Putamen (tissue), 1 donor: Measurements from ENCODE around the gene ACTA1.
"Not testable (repeated sequence)": the region's sequence is repeated elsewhere in the genome, so short reads cannot be mapped to it uniquely, and the experiment has no call there.

Source experiments
- DNase-seq: peaks from one replicate; pipeline ENCODE4 v3.0.0-alpha.2; 2016; ENCODE audit warnings: low spot score

The ACTA1 gene

DNA sequence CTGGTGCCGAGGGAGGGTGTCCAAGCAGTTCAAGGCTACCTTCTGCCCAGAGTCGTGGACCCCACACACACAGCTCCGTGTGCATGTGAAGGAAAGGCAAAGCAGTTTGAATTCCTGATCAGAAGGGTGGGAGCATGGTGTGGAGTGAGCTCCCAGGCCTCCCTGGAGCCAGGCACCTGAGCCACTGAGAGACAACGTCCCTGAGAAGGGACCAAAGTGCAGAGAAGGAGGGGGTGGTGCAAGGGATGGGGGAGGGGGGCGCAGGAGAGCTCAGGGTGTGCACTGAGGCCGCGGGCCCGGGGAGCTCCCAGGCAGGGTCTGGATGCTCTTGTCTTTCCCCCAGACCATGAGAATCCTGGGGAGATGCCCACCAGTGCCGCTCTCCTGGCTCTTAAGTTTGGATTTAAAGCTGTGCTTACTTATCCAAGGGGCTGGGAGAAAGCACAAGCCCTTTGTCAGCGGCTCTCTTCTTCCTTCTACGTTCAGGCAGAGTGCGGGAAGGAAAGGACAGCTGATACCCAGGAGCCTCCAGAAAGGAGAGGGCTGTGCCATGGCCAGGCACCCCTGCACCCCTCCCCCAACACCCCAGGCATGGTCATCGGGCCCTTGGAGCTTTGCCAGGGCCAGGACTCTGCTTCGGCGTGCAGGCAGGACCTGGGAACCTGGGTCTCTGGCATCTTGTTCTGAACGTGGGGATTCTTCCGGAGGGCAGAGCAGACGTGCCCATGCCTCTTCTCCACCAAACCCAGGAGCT, 24.1 kb downstream of the ACTA1 start:
- DNase-seq, result no peak

- no peak for DNase-seq
Observed at GRCh38 chr1:229408458-229409037, 25.3 kb downstream of the ACTA1 start.

GRCh38 chr1:229407206-229408026, 26.5 kb downstream of the ACTA1 start:
- DNase-seq, result peak; percentile 36

DNA sequence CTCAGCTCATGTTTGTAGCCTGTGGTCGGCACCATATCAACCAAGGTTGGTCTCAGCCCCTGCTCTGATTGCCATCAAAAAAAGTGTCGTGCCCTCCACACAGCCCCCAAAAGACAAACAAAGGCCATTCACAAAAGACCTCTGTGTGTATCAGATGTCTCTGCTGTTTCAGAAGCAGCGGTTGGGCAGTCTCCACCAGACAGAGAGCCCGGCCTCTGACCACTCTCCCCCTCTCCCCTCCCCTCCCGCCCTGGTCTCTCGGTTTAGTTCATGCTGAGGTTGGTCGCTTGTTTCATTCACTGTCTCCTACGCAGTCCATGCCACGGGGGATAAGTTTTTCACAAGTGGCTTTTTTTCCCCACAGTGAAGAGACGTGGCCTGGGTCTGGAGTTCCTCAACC, 27.1 kb downstream of the ACTA1 start:
- no peak for DNase-seq

DNA sequence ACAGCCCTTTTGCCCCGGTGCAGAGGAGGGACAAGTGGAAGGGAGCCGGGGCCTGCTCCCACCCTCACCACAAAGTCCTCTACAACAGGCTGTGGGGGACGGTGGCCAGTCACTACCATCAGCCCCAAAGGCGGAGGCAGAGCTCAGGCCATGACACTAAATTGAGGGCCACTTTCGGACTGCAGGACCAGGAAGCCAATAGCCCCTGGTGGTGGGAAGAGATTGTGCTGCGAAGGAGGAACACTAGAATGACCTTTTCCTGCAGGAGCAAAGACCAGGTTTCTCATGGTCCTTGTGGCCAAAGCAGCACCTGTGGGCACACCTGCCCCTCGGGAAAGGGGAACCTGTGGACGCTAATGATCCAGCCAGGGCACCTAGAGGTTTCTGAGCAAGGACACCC, 30.3 kb downstream of the ACTA1 start:
- DNase-seq, result no peak

DNA sequence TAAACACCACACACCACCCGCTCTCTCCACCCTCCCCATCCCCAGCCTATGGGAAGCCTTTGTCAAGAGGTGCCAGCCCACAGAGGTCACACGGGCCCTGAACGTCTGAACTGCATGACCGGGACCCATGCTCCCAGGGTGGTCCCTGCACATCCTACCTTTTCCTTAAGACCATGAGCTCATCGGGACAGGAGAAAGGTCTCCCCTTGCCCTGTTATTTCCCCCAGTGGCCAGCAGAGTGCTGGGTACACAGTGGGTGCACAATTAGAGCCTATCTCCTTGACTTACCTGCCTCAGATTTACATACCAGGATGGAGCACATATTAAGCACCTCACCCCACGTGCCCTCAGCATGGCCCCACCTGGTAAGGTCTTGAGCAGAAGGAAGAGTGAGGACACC, 30.9 kb downstream of the ACTA1 start:
- no peak for DNase-seq

DNA sequence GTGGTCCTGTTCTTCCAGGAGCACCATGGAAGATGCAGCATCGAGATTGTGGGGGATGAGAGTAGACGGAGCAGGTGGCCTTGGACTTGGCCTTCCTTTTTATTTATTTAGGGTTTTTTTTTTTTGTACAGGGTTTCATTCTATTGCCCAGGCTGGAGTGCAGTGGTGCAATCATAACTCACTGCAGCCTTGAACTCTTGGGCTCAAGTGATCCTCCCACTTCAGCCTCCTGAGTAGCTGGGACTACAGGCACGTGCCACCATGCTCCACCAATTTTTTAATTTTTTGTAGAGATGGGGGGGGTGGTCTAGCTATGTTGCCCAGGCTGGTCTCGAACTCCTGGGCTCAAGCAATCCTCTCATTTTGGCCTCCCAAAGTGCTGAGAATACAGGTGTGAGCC, 31.6 kb downstream of the ACTA1 start:
- not testable (repeated sequence) for DNase-seq

DNA sequence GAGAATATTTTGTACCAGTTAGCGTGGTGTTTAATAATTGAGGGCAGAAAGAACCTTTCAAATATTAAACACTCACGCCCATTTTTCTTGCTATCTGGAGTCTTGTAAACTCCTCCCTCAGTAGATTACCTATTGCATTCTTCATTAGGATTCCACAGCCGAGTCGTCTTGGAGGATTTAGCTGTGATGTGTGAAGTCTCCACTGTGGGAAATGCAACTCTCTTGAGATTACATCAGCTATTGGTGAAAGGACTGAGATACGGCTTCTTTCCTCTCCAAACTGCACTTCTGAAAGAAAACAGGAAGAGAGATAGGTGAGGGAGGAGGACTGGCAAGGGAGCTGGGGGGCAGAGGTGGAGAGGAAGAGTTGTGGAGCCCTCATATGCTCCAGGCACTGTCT, 36.1 kb downstream of the ACTA1 start:
- DNase-seq, result no peak

- DNase-seq, result no peak
Observed at GRCh38 chr1:229396585-229397206, 37.2 kb downstream of the ACTA1 start.

DNA sequence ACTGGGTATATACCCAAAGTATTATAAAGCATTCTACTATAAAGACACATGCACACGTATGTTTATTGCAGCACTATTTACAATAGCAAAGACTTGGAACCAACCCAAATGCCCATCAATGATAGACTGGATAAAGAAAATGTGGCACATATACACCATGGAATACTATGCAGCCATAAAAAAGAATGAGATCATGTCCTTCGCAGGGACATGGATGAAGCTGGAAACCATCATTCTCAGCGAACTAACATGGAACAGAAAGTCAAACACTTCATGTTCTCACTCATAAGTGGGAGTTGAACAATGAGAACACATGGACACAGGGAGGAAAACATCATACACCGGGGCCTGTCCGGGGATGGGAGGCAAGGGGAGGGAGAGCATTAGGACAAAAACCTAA, 39.4 kb downstream of the ACTA1 start:
- not testable (repeated sequence) for DNase-seq

DNA sequence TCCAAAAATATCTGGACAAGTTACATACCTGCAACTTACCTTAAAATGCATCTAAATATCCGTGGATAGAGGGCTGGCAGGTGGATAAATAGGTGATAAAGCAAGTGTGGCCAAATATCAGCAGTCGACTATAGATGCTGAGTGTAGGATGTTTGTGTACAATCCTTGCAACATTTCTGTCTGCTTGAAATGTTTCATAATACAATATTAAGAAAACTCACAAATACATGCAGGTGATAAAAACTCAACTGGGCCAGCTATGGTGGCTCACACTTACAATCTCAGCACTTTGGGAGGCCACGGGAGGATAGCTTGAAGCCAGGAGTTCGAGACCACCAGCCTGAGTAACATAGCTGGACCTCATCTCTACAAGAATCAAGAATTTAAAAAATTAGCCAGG, 41.0 kb downstream of the ACTA1 start:
- no peak for DNase-seq

DNA sequence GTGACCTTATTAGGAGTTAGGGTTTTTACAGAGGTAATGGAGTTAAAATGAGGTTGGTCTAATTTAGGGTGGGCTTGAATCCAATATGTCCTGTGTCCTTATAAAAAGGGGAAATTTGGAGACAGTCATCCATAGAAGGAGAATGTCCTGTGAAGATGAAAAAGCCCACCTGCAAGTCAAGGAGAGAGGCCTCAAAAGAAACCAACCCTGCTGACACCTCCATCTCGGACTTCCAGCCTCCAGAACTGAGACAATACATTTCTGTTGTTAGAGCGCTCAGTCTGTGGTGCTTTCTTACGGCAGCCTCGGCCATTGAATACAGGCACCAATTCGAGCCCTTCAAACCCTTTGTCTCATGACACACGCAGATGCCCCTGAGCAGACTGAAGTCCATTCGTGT, 43.8 kb downstream of the ACTA1 start:
- no peak for DNase-seq

DNA sequence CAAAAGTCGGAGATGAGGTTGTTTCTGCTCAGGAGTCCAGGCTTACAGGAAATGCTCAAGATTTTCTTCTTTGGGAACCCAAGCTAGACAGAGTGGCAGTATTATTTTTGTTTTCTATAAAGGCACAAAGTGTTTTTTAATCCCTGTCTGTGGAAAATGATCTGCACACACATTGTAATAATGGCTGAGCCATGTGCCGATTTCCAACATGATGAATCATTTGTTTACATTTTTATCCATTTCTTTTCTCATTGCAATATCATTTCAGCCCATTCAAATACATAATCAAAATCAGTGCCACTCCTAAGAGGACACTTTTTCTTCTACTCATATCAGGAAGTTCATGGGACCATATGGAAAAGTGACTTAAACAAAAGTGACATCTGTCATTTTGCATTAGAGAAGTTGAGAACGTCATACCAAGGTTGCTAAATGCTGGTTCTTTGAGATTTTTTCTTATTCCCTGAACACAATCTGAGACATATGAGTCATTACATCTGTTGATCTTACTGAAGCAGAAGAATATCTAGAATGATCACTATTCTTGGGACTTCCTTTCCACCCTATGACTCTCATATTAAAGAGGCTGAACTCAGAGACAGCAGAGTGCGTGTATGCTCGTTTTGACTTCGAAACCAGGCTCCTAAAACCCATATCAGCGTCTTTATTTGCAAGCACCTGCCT, 44.9 kb downstream of the ACTA1 start:
- DNase-seq, result no peak

GRCh38 chr1:229385853-229386456, 47.9 kb downstream of the ACTA1 start:
- no peak for DNase-seq

GRCh38 chr1:229384822-229385221, 49.1 kb downstream of the ACTA1 start:
- DNase-seq, result no peak

GRCh38 chr1:229383961-229384360, 49.9 kb downstream of the ACTA1 start:
- no peak for DNase-seq

- no peak for DNase-seq
Observed at GRCh38 chr1:229383188-229383587, 50.7 kb downstream of the ACTA1 start.
